Measurements from ENCODE around the gene SETX.

The SETX gene

GRCh38 chr9:132245465-132245864, 109.3 kb downstream of the SETX start:
- Histone ChIP-seq H3K27me3 (ENCODE audit: control insufficient read depth, insufficient read depth, low read length) (peaks cover 14% of the 10 kb centered on the region), H3K36me3 (ENCODE audit: control insufficient read depth, low read depth, low read length) (no peaks in the 10 kb centered on the region), H3K4me3 (ENCODE audit: low read length) (no peak overlapping the region), H3K9ac (ENCODE audit: low read length) (no peak overlapping the region), H3K9me3 (ENCODE audit: control insufficient read depth, low read depth, low read length) (no peaks in the 10 kb centered on the region), H3K4me1 (ENCODE audit: control insufficient read depth, low read depth, low read length) (peaks cover 2% of the 10 kb centered on the region), H3K27ac (ENCODE audit: low read length) (no peak overlapping the region)

GRCh38 chr9:132244582-132245455, 110.0 kb downstream of the SETX start:
- Histone ChIP-seq H3K9ac (ENCODE audit: low read length) (no peak overlapping the region), H3K36me3 (ENCODE audit: control insufficient read depth, low read depth, low read length) (no peaks in the 10 kb centered on the region), H3K4me3 (ENCODE audit: low read length) (no peak overlapping the region), H3K27me3 (ENCODE audit: control insufficient read depth, insufficient read depth, low read length) (peaks cover 14% of the 10 kb centered on the region), H3K4me1 (ENCODE audit: control insufficient read depth, low read depth, low read length) (peaks cover 4% of the 10 kb centered on the region), H3K27ac (ENCODE audit: low read length) (no peak overlapping the region), H3K9me3 (ENCODE audit: control insufficient read depth, low read depth, low read length) (no peaks in the 10 kb centered on the region)

DNA sequence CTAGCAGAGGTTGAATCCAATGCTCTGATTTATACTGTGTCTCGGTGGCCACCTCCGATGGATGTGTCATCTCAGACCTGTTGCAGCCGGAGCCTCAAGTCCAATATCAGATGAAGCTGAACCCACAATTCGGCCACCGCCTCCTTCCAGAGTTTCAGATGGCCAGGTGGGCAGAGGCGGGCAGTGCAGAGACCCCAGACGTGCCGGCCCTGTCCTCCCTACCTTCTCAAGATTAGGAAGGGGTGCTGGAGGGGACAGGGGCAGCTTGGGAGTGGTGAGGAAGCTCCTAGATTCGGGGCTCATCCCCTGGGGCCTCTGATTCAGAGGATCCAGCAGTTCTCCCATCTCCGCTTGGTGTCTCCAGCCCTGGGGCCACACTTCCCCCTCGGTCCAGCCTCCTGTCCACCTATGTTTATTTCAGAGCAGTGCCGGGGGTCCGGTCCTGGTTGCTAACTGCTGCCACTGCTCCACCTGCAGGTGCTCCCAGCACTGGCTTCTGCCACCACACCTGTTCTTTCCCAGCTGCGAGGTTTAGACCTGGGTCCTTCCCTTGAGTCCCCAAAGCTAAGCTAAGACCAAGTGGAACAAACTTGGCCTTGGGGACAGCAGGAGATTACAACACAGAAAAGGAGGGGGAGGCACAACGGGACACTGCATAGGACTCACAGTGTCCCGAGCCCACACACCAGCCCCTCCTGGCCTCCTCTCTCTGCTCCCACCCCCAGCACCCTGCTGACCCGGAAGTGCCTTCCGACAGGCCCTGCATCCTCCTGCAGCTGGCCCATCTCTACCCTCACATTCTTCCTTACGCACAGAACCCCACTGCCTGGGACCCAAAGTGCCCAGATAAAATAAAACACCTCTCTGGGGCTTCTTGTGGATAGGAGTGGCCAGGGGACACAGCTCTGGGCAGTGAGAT, 111.4 kb downstream of the SETX start:
- Histone ChIP-seq H3K9ac (ENCODE audit: low read length) (no peak overlapping the region), H3K27me3 (ENCODE audit: control insufficient read depth, insufficient read depth, low read length) (peaks cover 14% of the 10 kb centered on the region), H3K27ac (ENCODE audit: low read length) (no peak overlapping the region), H3K4me3 (ENCODE audit: low read length) (peak overlapping the region; percentile 63), H3K9me3 (ENCODE audit: control insufficient read depth, low read depth, low read length) (no peaks in the 10 kb centered on the region), H3K4me1 (ENCODE audit: control insufficient read depth, low read depth, low read length) (peaks cover 4% of the 10 kb centered on the region), H3K36me3 (ENCODE audit: control insufficient read depth, low read depth, low read length) (no peaks in the 10 kb centered on the region)

DNA sequence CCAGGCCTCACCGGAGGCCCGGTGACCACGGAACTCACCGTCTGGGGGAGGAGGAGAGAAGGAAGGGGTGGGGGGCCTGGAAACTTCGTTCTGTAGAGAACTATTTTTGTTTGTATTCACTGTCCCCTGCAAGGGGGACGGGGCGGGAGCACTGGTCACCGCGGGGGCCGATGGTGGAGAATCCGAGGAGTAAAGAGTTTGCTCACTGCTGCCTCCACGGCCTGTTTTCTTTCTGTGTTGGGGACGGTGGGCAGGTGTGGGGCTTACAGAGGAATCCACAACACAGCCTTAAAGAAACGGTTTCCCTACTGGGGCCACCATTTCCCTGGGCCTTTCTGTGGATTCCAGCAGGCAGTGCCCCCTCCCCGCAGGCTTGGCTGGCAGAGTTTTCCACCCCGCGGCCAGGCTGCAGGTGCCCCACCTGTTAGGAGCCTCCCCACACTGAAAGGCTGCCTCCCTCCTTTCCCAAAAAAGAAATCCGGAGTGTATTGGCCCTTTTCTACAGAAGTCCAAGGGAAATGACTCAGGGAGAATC, 112.1 kb downstream of the SETX start:
- Histone ChIP-seq H3K27ac (ENCODE audit: low read length) (no peak overlapping the region), H3K9ac (ENCODE audit: low read length) (peak overlapping the region; percentile 44), H3K27me3 (ENCODE audit: control insufficient read depth, insufficient read depth, low read length) (peaks cover 14% of the 10 kb centered on the region), H3K9me3 (ENCODE audit: control insufficient read depth, low read depth, low read length) (no peaks in the 10 kb centered on the region), H3K36me3 (ENCODE audit: control insufficient read depth, low read depth, low read length) (no peaks in the 10 kb centered on the region), H3K4me3 (ENCODE audit: low read length) (peak overlapping the region; percentile 63), H3K4me1 (ENCODE audit: control insufficient read depth, low read depth, low read length) (peaks cover 4% of the 10 kb centered on the region)

DNA sequence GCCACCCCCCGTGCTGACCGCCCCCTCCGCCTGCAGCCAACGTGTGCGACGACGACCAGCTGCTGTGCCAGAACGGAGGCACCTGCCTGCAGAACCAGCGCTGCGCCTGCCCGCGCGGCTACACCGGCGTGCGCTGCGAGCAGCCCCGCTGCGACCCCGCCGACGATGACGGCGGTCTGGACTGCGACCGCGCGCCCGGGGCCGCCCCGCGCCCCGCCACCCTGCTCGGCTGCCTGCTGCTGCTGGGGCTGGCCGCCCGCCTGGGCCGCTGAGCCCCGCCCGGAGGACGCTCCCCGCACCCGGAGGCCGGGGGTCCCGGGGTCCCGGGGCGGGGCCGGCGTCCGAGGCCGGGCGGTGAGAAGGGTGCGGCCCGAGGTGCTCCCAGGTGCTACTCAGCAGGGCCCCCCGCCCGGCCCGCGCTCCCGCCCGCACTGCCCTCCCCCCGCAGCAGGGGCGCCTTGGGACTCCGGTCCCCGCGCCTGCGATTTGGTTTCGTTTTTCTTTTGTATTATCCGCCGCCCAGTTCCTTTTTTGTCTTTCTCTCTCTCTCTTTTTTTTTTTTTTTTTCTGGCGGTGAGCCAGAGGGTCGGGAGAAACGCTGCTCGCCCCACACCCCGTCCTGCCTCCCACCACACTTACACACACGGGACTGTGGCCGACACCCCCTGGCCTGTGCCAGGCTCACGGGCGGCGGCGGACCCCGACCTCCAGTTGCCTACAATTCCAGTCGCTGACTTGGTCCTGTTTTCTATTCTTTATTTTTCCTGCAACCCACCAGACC, 112.8 kb downstream of the SETX start:
- H3K27ac ChIP-seq (ENCODE audit: low read length), result no peak overlapping the region
- peaks cover 14% of the 10 kb centered on the region for H3K27me3 ChIP-seq (ENCODE audit: control insufficient read depth, insufficient read depth, low read length)
- peak overlapping the region; percentile 44 for H3K9ac ChIP-seq (ENCODE audit: low read length)

DNA sequence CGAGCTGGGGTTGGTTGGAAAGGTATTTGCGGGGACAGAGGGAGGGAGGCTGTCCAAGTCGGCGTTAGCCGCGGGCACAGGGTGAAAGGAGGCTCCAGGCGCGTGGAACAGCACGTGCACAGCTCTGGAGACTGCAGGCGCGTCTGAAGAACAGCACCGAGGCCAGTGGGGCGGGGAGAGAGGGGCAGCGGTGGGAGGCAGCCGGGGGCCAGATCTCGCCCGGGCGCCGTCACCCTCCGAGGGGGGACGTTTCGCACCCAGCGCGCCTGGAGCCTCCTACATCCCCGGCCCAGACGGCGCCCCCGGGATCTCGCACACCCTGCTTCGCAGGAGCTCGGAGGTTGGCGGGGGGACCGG, 113.3 kb downstream of the SETX start:
- Histone ChIP-seq H3K27ac (ENCODE audit: low read length) (no peak overlapping the region), H3K4me3 (ENCODE audit: low read length) (peak overlapping the region; percentile 57), H3K27me3 (ENCODE audit: control insufficient read depth, insufficient read depth, low read length) (peaks cover 14% of the 10 kb centered on the region), H3K9me3 (ENCODE audit: control insufficient read depth, low read depth, low read length) (no peaks in the 10 kb centered on the region), H3K36me3 (ENCODE audit: control insufficient read depth, low read depth, low read length) (no peaks in the 10 kb centered on the region), H3K4me1 (ENCODE audit: control insufficient read depth, low read depth, low read length) (peaks cover 4% of the 10 kb centered on the region), H3K9ac (ENCODE audit: low read length) (no peak overlapping the region)

More for the DNA sequence above, 112.8 kb downstream of the SETX start:
- H3K9me3 ChIP-seq (ENCODE audit: control insufficient read depth, low read depth, low read length), result no peaks in the 10 kb centered on the region
- peak overlapping the region; percentile 63 for H3K4me3 ChIP-seq (ENCODE audit: low read length)
- H3K4me1 ChIP-seq (ENCODE audit: control insufficient read depth, low read depth, low read length), result peaks cover 4% of the 10 kb centered on the region
- H3K36me3 ChIP-seq (ENCODE audit: control insufficient read depth, low read depth, low read length), result no peaks in the 10 kb centered on the region

- no peak overlapping the region for H3K9ac ChIP-seq (ENCODE audit: low read length)
Observed at GRCh38 chr9:132240841-132241482, 113.8 kb downstream of the SETX start.

GRCh38 chr9:132239999-132240840, 114.6 kb downstream of the SETX start:
- Histone ChIP-seq H3K9ac (ENCODE audit: low read length) (no peak overlapping the region), H3K4me1 (ENCODE audit: control insufficient read depth, low read depth, low read length) (peaks cover 4% of the 10 kb centered on the region), H3K27me3 (ENCODE audit: control insufficient read depth, insufficient read depth, low read length) (peaks cover 14% of the 10 kb centered on the region), H3K27ac (ENCODE audit: low read length) (no peak overlapping the region), H3K9me3 (ENCODE audit: control insufficient read depth, low read depth, low read length) (no peaks in the 10 kb centered on the region), H3K4me3 (ENCODE audit: low read length) (peak overlapping the region; percentile 58), H3K36me3 (ENCODE audit: control insufficient read depth, low read depth, low read length) (no peaks in the 10 kb centered on the region)

More at GRCh38 chr9:132240841-132241482, 113.8 kb downstream of the SETX start:
- Histone ChIP-seq H3K4me1 (ENCODE audit: control insufficient read depth, low read depth, low read length) (peaks cover 4% of the 10 kb centered on the region), H3K27me3 (ENCODE audit: control insufficient read depth, insufficient read depth, low read length) (peaks cover 14% of the 10 kb centered on the region), H3K9me3 (ENCODE audit: control insufficient read depth, low read depth, low read length) (no peaks in the 10 kb centered on the region), H3K36me3 (ENCODE audit: control insufficient read depth, low read depth, low read length) (no peaks in the 10 kb centered on the region), H3K27ac (ENCODE audit: low read length) (no peak overlapping the region), H3K4me3 (ENCODE audit: low read length) (peak overlapping the region; percentile 58)

DNA sequence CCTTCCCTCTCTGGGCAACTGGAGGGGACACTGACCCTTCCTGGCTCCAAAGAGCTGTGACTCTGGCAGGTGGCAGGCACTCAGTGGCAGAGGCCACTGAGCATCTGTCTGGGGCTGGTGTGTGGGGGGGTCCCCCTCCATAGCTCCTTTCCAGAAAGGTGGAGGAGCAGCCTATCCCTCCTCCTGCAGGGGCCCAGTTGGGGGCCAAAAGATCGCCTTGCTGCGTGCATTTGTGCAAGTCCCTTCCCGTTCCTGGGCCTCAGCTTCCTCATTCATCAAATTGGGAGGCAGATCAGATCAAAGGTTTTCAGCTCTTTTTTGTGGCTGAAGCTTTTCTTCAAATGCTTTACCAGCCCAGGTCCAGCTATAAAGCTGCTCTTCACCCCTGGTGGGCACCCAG, 115.3 kb downstream of the SETX start:
- Histone ChIP-seq H3K4me3 (ENCODE audit: low read length) (no peak overlapping the region), H3K36me3 (ENCODE audit: control insufficient read depth, low read depth, low read length) (no peaks in the 10 kb centered on the region), H3K9me3 (ENCODE audit: control insufficient read depth, low read depth, low read length) (no peaks in the 10 kb centered on the region), H3K4me1 (ENCODE audit: control insufficient read depth, low read depth, low read length) (peaks cover 4% of the 10 kb centered on the region), H3K9ac (ENCODE audit: low read length) (no peak overlapping the region), H3K27me3 (ENCODE audit: control insufficient read depth, insufficient read depth, low read length) (peaks cover 14% of the 10 kb centered on the region), H3K27ac (ENCODE audit: low read length) (no peak overlapping the region)

DNA sequence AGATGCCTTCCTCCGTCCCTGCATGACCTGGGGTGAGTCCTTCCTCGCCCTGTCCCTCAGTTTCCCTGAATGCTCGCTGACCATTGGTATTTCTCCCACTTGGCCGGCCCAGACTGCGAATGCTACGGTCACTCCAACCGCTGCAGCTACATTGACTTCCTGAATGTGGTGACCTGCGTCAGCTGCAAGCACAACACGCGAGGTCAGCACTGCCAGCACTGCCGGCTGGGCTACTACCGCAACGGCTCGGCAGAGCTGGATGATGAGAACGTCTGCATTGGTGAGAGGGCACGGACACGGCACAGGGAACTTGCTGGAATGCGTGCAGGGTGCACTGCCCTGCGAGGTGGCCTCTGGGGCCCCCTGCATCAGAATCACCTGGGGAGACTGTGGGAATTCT, 115.8 kb downstream of the SETX start:
- Histone ChIP-seq H3K4me3 (ENCODE audit: low read length) (no peak overlapping the region), H3K27me3 (ENCODE audit: control insufficient read depth, insufficient read depth, low read length) (peaks cover 14% of the 10 kb centered on the region), H3K27ac (ENCODE audit: low read length) (no peak overlapping the region), H3K4me1 (ENCODE audit: control insufficient read depth, low read depth, low read length) (peaks cover 4% of the 10 kb centered on the region), H3K36me3 (ENCODE audit: control insufficient read depth, low read depth, low read length) (no peaks in the 10 kb centered on the region), H3K9ac (ENCODE audit: low read length) (no peak overlapping the region), H3K9me3 (ENCODE audit: control insufficient read depth, low read depth, low read length) (no peaks in the 10 kb centered on the region)
